Natural killer cell treated with Interleukin-12 subunit alpha and Interleukin-12 subunit beta and Interleukin-15 and Interleukin-18, amount 100 ng/mL, for 72 hours (primary cell): ENCODE measurements around the gene REV3L. TPM values are rescaled to one million over a fixed set of nuclear protein-coding genes. Genes with fewer than 3 reads are reported as not detected.
"Not testable (repeated sequence)": the region's sequence is repeated elsewhere in the genome, so short reads cannot be mapped to it uniquely, and the experiment has no call there.

Experiments used
- ATAC-seq, 2 donors: fragments of 150-1000 bp; cut with Tn5 transposase in 1 of 2; sonication (Bioruptor Pico), chemical (Tn5 transposase) in 1 of 2; 2 replicates each; pipeline ENCODE4 v1.10.0; 2021
- DNase-seq: peaks from one replicate; pipeline ENCODE4 v3.0.0; 2022; ENCODE audit warnings: low spot score
- H3K27ac Mint-ChIP-seq, 2 donors: 1 replicate in 1 of 2; 2 replicates in 1 of 2; pipeline ENCODE4 v1.8.0; 2022; ENCODE audit warnings: mixed read lengths in 2 of 2, mild to moderate bottlenecking in 1 of 2, moderate library complexity in 1 of 2
- H3K27me3 Mint-ChIP-seq, 2 donors: 1 replicate in 1 of 2; 2 replicates in 1 of 2; pipeline ENCODE4 v1.8.0; 2022; ENCODE audit warnings: mixed read lengths in 2 of 2
- H3K36me3 Mint-ChIP-seq: one replicate; pipeline ENCODE4 v1.8.0; 2022; ENCODE audit warnings: mixed read lengths
- H3K4me1 Mint-ChIP-seq, 2 donors: 1 replicate in 1 of 2; 2 replicates in 1 of 2; pipeline ENCODE4 v1.8.0; 2022; ENCODE audit warnings: low read depth in 2 of 2, mixed read lengths in 2 of 2, mild to moderate bottlenecking in 1 of 2
- H3K4me3 Mint-ChIP-seq: one replicate; pipeline ENCODE4 v1.8.0; 2022; ENCODE audit warnings: mixed read lengths
- H3K9me3 Mint-ChIP-seq: 2 replicates; pipeline ENCODE4 v1.8.0; 2022; ENCODE audit warnings: mixed read lengths
- total RNA-seq, 2 donors: library from RNA; stranded (reverse); gene quantifications; one replicate each; pipeline ENCODE4 v1.2.3, GENCODE V29; 2022

Gene REV3L
- total RNA-seq, 2 donors from 2014 or later: 12.8 to 31.0 TPM

DNA sequence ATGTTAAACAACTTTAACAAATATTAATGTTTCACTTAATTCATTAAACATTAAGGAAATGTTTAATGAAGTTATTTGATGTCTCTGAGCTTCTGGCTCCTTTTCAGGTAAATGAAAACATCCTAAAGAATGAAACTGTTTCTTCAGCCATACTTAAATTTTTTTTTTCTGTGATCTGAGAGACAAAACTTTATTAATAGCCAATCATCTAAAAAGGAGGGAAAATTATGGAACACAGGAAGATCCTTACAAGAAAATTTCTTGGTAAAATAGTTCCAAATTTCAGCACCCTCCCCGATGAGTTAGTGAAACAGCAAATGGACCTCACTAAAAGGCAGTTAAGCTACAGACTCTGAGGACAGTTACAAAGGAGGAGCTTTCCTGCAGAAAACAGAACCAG is 185.2 kb downstream of the REV3L start:
- Mint-ChIP-seq H3K9me3 (no peaks in the 10 kb centered on the region), H3K27ac (no peak overlapping the region), H3K27me3 (no peaks in the 10 kb centered on the region), H3K36me3 (peaks cover 6% of the 10 kb centered on the region), H3K4me3 (no peak overlapping the region), H3K4me1 (peaks cover 6 to 7% of the 10 kb centered on the region in 2 donors)
- ATAC-seq (no peak), DNase-seq (no peak)

DNA sequence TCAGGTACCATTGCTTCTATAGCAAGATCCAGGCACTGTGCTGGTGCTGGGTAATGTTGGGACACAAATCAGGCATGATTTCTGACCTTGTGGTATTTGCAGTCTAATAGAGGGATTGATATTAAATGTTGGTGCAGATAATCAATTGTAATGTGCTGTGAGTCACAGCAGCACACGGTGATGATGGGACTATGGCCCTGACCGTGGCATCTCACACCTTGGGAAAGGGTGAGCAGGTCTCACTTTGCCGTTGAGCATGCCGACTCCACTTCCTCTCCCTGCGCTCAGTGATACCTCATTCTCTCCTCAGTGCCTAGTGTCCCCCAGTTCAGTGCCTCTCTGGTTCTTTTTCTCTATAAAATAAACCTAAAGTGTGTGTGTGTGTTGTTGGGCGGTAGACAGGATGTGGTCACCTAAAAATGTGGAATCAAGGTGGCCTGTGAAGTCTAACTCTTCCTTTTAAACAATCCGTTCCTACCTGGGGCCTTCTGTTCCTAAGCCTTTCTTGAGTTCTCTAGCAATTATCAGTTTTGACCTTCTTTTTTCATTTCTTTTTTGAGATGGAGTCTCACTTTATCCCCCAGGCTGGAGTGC is 188.5 kb downstream of the REV3L start:
- Mint-ChIP-seq H3K27me3 (no peaks in the 10 kb centered on the region), H3K27ac (no peak overlapping the region), H3K9me3 (no peaks in the 10 kb centered on the region), H3K36me3 (peaks cover 1% of the 10 kb centered on the region), H3K4me3 (no peak overlapping the region), H3K4me1 (peaks cover 13 to 20% of the 10 kb centered on the region in 2 donors)
- DNase-seq (no peak), ATAC-seq (no peak)

DNA sequence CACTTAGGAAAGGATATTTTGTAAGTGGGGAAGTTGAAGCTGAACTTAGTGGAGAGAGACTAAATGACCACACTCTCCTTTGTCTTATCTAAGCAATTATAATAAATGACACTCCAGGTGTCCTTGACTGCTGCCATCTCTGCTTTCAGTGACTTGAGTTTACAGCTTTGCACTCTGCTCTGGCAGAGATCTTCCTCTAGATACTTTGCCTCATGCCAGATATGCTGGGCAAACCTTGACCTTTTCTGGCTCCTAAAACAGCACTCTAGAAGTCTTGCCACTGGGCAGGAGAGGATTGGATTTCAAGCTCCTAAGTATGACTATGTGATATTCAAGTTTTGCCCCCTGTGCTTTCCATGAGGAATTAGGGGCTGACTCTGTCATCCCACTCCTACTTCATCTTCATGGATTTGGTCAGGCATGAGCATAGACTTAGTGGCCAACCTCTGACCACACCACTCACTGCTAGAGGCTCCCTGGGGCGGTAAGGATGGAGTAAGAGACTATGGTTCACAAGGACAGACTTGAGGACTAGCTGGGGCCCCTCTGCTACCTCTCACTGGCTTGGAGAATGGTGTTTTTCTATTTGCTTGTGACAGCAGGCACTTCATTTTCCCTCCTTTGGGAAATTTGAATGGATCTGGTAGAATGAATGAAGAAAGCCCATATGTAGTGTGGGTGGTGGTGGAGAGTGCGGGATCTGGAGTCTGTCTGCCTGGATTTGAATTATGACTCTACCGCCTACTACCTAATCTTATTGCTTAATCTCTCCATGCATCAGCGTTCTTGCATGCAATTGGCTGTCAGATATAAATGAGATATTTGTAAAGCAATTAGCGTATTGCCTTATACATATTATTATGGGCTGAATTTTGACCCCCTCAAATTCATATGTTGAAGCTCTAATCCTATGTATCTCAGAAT is 191.4 kb downstream of the REV3L start:
- DNase-seq (no peak), ATAC-seq (no peak)
- Mint-ChIP-seq H3K4me1 (peaks cover 13 to 26% of the 10 kb centered on the region in 2 donors), H3K27me3 (no peaks in the 10 kb centered on the region), H3K36me3 (peaks cover 6% of the 10 kb centered on the region), H3K9me3 (no peaks in the 10 kb centered on the region), H3K4me3 (no peak overlapping the region), H3K27ac (no peak overlapping the region)

DNA sequence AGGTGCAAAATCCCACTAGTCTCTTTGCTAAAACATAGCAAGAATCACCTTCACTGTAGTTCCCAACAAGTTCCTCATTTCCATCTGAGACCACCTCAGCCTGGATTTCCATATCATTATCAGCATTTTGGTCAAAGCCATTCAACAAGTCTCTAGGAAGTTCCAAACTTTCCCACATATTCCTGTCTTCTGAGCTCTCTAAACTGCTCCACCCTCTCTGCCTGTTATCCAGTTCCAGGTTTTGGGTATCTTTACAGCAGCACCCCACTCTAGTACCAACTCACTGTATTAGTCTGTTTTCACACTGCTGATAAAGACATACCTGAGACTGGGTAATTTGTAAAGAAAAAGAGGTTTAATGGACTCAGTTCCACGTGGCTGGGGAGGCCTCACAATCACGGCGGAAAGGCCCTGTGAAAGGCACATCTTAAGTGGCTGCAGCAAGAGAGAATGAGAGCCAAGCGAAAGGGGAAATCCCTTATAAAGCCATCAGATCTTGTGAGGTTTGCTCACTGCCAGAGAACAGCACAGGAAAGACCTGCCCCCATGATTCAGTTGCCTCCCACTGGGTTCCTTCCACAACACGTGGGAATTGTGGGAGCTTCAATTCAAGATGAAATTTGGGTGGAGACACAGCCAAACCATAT is 192.2 kb downstream of the REV3L start:
- not testable (repeated sequence) for H3K27me3 Mint-ChIP-seq, H3K4me3 Mint-ChIP-seq, H3K9me3 Mint-ChIP-seq, H3K27ac Mint-ChIP-seq, DNase-seq, H3K36me3 Mint-ChIP-seq
- ATAC-seq: peak in 1 of 2 donors; percentile 57
- peaks cover 13 to 26% of the 10 kb centered on the region in 2 donors for H3K4me1 Mint-ChIP-seq

DNA sequence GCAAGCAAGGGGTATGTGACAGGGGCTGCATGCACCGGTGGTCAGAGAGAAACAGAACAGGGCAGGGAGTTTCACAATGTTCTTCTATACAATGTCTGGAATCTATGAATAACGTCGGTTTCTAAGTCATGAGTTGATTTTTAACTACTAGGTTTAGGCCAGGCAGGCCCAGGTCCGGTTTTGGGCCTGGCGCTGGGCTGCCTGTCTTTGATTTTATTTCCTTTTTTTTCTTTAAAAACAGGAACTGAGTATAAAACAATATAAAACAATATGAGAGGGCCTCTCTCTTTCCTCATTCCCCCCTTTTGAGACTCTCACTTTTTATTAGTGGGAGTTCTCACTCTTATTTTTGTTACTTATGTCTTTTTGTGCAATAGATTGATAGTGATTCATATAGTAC is 198.7 kb downstream of the REV3L start:
- H3K9me3 Mint-ChIP-seq, H3K27me3 Mint-ChIP-seq, H3K27ac Mint-ChIP-seq, H3K4me3 Mint-ChIP-seq, DNase-seq, ATAC-seq: not testable (repeated sequence)
- peaks cover 10% of the 10 kb centered on the region for H3K36me3 Mint-ChIP-seq
- peaks cover 0 to 11% of the 10 kb centered on the region in 2 donors for H3K4me1 Mint-ChIP-seq

DNA sequence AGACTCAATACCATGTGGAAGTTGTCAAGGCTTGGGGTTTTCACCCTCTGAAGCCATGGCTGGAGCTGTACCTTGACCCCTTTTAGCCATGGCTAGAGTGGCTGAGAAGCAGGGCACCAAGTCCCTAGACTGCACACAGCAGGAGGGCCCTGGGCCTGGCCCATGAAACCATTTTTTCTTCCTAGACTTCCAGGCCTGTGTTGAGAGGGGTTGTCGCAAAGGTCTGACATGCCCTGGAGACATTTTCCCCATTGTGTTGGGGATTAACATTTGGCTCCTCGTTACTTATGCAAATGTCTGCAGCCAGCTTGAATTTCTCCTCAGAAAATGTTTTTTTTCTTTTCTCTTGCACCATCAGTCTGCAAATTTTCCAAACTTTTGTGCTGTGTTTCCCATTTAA is 199.3 kb downstream of the REV3L start:
- ATAC-seq (no peak), DNase-seq (no peak)
- H3K36me3 Mint-ChIP-seq: peaks cover 7% of the 10 kb centered on the region
- no peaks in the 10 kb centered on the region for H3K27me3 Mint-ChIP-seq
- peaks cover 0 to 6% of the 10 kb centered on the region in 2 donors for H3K4me1 Mint-ChIP-seq
- no peak overlapping the region for H3K27ac Mint-ChIP-seq
- H3K4me3 Mint-ChIP-seq: no peak overlapping the region
- no peaks in the 10 kb centered on the region for H3K9me3 Mint-ChIP-seq

DNA sequence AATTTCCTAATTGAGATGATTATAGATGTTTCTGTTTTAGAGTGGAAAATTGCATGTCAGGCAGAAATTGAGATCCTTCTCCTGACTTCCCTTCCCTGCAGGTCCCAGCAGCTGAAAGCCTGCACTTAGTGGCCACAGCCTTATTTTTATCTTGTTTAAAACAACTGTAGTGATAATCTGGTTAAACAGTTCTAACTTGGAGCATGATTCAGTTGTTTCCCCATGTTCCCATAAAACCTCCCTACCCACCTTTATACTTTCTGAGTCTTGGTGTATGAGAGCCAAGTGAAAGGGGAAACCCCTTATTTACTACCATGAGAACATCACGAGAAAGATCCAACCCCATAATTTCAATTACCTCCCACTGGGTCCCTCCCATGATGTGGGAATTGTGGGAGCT is 200.5 kb downstream of the REV3L start:
- H3K36me3 Mint-ChIP-seq: peaks cover 19% of the 10 kb centered on the region

DNA sequence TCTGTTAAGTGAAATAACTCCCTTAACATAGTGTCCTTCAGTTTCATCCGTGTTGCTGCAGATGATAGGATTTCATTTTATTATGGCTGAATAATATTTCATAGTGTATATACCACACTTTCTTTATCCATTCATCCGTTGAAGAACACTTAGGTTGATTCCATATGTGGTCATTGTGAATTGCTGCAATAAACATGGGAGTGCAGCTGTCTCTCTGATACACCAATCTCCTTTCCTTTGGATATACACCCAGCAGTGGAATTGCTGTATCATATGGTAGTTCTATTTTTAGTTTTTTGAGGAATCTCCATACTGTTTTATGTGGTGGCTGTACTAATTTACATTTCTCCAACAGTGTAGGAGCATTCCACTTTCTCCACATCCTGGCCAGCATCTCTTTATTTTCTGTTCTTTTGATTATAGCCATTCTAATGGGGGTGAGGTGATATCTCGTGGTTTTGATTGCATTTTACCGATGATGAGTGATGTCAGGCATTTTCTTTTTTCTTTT is 202.5 kb downstream of the REV3L start:
- peaks cover 3 to 6% of the 10 kb centered on the region in 2 donors for H3K4me1 Mint-ChIP-seq
- DNase-seq (no peak), ATAC-seq (no peak)
- H3K27ac Mint-ChIP-seq: no peak overlapping the region
- no peak overlapping the region for H3K4me3 Mint-ChIP-seq
- no peaks in the 10 kb centered on the region for H3K27me3 Mint-ChIP-seq
- no peaks in the 10 kb centered on the region for H3K9me3 Mint-ChIP-seq
- peaks cover 38% of the 10 kb centered on the region for H3K36me3 Mint-ChIP-seq

More for the DNA sequence above, 200.5 kb downstream of the REV3L start:
- ATAC-seq (no peak), DNase-seq (no peak)
- Mint-ChIP-seq H3K4me3 (no peak overlapping the region), H3K27me3 (no peaks in the 10 kb centered on the region), H3K9me3 (no peaks in the 10 kb centered on the region), H3K27ac (no peak overlapping the region), H3K4me1 (peaks cover 3 to 6% of the 10 kb centered on the region in 2 donors)

DNA sequence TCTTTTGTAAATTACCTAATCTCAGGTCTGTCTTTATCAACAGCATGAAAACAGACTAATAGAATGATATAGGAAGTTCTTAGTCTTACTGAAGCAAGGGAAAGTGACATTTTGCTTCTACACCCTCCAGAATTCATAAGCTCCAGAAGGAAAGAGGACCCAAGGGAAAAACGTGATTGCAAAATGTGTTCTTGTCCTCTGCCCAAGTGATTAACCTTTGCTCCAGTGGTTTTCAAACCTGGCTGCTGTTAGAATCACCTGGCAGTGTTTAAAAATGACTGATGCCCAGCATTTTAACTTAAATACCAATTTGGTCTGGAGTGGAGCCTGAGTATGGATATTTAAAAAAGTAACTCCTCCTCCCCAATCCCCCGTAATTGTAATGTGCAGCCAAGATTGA is 204.3 kb downstream of the REV3L start:
- Mint-ChIP-seq H3K4me1 (peaks cover 3 to 6% of the 10 kb centered on the region in 2 donors), H3K27ac (no peak overlapping the region), H3K4me3 (no peak overlapping the region), H3K36me3 (peaks cover 55% of the 10 kb centered on the region), H3K9me3 (peaks cover 9% of the 10 kb centered on the region), H3K27me3 (no peaks in the 10 kb centered on the region)
- DNase-seq (no peak), ATAC-seq (no peak)

DNA sequence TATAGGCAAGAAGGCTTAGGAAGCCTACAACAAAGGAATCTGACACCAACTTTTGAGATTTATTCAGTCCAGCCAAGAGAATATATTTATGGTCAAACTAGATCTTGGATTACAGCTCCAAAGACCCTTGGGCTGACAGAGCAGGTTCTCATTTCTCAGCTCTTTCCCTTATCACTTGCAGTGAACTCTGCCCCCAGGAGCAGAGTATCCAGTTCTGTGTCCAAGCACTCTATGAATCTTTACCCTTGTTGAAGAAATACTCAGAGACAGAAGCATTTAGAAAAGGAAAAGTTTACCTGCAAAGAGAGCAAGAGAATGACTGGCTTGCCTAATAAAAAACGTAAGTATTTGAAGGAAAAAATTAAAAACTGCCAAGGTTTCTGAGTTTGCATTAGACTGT is 205.2 kb downstream of the REV3L start:
- ATAC-seq: no peak
- peaks cover 3 to 6% of the 10 kb centered on the region in 2 donors for H3K4me1 Mint-ChIP-seq
- H3K36me3 Mint-ChIP-seq: peaks cover 61% of the 10 kb centered on the region
- no peak for DNase-seq
- no peaks in the 10 kb centered on the region for H3K27me3 Mint-ChIP-seq
- peaks cover 9% of the 10 kb centered on the region for H3K9me3 Mint-ChIP-seq
- H3K27ac Mint-ChIP-seq: no peak overlapping the region
- no peak overlapping the region for H3K4me3 Mint-ChIP-seq

DNA sequence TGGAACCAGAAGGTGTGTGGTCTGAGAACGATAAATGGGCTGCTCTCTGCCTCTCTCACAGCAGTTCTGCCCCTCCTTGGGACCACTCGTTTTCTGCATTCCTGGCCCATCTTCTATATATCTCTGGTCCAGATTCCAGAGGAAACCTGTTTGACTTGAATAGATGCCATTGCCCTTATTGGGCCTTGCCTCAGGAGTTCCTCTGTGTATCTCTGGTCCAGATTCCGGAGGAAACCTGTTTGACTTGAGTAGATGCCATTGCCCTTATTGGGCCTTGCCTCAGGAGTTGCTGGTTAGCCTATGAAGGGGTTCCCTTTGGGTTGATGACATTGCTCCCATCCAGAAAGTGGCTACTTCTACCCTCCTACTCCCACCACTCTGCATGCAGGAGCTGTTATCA is 206.3 kb downstream of the REV3L start:
- H3K27me3 Mint-ChIP-seq: no peaks in the 10 kb centered on the region
- no peak for DNase-seq
- peaks cover 61% of the 10 kb centered on the region for H3K36me3 Mint-ChIP-seq
- H3K4me1 Mint-ChIP-seq: peaks cover 3 to 6% of the 10 kb centered on the region in 2 donors
- H3K9me3 Mint-ChIP-seq: peaks cover 9% of the 10 kb centered on the region
- ATAC-seq: no peak
- H3K4me3 Mint-ChIP-seq: no peak overlapping the region
- no peak overlapping the region for H3K27ac Mint-ChIP-seq

DNA sequence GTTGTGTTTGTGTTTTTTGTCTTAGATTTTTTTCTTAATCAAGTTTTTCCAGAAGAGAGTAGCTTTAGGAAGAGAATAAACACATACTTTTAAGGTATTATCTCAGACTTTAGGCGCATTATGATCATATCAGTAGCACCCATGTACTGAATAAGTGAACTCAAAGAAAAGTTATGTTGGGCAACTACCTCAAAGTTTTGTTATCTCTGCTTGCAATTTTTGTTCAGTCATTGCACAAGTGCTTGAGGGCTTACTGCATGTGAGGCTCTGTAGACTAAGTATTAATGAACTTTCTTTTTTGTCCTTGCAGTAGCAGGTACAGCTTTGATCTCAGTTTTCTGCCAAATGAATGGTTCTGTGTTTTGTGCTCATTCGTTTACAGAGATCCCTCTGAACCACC is 206.7 kb downstream of the REV3L start:
- Mint-ChIP-seq H3K27ac (peak overlapping the region in 1 of 2 donors; percentile 24), H3K27me3 (no peaks in the 10 kb centered on the region), H3K9me3 (peaks cover 9% of the 10 kb centered on the region), H3K4me3 (no peak overlapping the region), H3K4me1 (peaks cover 3 to 6% of the 10 kb centered on the region in 2 donors), H3K36me3 (peaks cover 61% of the 10 kb centered on the region)
- ATAC-seq (no peak), DNase-seq (no peak)

DNA sequence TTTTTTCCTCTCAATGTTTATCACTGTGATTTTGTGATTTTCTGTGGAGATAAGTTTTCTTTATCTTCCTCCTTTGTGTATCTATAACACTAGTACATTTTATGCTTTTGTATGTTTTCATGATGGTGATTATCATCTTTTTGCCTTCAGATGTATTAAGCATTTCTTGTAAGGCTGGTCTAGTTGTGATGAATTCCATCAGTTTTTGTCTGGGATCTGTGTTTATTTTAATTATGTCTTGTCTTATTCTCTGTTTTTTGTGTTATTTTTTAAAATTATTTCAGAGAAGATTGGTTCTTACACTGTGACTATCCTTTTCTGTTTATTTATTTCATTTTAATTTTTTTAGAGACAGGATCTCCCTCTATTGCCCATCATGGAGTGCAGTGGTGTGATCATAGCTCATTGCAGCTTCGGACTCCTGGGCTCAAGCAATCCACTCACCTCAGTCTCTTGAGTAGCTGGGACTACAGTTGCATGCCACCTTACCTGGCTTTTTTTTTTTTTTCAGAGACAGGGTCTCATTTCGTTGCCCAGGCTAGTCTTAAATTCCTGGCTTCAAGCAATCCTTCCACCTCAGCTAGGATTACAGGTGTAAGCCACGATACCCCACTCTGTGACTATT is 208.3 kb downstream of the REV3L start:
- Mint-ChIP-seq H3K4me1 (peaks cover 0 to 3% of the 10 kb centered on the region in 2 donors), H3K36me3 (peaks cover 54% of the 10 kb centered on the region), H3K9me3 (peaks cover 9% of the 10 kb centered on the region), H3K4me3 (no peak overlapping the region), H3K27ac (no peak overlapping the region), H3K27me3 (no peaks in the 10 kb centered on the region)
- no peak for ATAC-seq
- no peak for DNase-seq
